22Rv1 (cell line): Measurements from ENCODE around the gene LENG8.

Experiments used
- CTCF ChIP-seq: fragments of 450-650 bp; IDR thresholded peaks from 2 replicates; pipeline ENCODE4 v1.5.1; 2017; ENCODE audit warnings: mild to moderate bottlenecking
- ZFX ChIP-seq: fragments of 450-650 bp; IDR thresholded peaks from 2 replicates; pipeline ENCODE4 v1.6.1; 2017; ENCODE audit warnings: antibody characterized with exemption, borderline replicate concordance

- TF ChIP-seq CTCF, result no peak
- no peak for TF ChIP-seq ZFX
Observed at GRCh38 chr19:54461210-54461609, 12.2 kb downstream of the LENG8 start.
